ENCODE data around the gene SLC6A11.

DNA sequence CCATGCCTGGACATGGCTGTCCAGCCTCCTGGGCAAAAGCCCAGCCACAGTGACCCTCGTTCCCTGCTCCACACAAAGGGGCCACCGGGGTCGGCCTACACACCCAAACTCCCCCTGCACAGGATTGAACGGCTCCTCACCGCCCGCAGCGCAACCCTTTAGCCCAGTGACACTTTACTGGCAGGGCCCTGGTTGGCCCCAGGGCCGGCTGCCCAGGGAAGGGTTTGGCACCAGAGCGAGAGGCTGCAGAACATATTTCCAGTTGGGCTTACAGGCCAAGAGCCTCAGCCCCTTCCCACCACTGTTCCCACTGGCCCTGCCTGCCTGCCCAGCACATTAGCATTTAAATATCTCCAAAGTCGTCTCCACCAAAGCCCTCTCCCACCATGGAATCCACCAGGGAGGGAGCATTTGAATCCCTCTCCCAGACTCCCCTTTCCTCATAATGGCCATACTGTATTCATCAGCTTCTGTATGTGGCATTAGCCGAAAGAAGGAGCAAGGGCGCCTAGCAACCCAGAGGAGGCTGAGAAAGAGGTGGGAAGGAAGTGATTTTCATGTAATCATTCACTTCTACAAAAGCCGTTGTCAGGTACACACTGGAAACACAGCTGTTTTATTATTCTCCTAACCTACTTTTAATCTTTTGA, 85.4 kb downstream of the SLC6A11 start:
- TF ChIP-seq, protein P1, sequence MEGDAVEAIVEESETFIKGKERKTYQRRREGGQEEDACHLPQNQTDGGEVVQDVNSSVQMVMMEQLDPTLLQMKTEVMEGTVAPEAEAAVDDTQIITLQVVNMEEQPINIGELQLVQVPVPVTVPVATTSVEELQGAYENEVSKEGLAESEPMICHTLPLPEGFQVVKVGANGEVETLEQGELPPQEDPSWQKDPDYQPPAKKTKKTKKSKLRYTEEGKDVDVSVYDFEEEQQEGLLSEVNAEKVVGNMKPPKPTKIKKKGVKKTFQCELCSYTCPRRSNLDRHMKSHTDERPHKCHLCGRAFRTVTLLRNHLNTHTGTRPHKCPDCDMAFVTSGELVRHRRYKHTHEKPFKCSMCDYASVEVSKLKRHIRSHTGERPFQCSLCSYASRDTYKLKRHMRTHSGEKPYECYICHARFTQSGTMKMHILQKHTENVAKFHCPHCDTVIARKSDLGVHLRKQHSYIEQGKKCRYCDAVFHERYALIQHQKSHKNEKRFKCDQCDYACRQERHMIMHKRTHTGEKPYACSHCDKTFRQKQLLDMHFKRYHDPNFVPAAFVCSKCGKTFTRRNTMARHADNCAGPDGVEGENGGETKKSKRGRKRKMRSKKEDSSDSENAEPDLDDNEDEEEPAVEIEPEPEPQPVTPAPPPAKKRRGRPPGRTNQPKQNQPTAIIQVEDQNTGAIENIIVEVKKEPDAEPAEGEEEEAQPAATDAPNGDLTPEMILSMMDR (IDR thresholded peaks at IDR 0.05 in 8 of 11, conservative IDR thresholded peaks at IDR 0.05 in 3 of 11): no peak
- no peak for TF ChIP-seq POLR2AphosphoS5 (IDR thresholded peaks at IDR 0.05)
- no peak for TF ChIP-seq POLR2A (IDR thresholded peaks at IDR 0.05)
